ENCODE measurements around the gene RIMS1. TPM values are rescaled to one million over a fixed set of nuclear protein-coding genes. Genes with fewer than 3 reads are reported as not detected.

The RIMS1 gene
- total RNA-seq, 1 experiment from 2014 or later, result 1.1 TPM

DNA sequence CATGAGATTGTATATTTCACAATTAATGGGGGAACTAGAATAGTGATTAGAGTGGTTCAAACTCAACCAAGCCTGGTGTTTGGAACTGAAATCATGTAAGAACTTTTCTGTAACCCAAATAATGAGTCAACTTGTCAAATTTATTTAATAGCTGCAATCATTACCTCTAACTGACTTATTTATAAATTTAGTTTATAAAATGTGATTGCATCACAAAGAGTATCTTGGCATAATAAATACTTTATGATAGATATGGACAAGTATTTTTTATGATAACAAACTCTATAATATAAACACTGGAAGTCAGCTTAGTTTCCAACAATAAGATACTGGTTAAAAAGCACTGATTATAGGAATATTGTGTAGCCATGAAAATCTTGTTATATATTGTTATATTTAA lies 319.1 kb downstream of the RIMS1 start (continued):
- TF ChIP-seq, protein P1, sequence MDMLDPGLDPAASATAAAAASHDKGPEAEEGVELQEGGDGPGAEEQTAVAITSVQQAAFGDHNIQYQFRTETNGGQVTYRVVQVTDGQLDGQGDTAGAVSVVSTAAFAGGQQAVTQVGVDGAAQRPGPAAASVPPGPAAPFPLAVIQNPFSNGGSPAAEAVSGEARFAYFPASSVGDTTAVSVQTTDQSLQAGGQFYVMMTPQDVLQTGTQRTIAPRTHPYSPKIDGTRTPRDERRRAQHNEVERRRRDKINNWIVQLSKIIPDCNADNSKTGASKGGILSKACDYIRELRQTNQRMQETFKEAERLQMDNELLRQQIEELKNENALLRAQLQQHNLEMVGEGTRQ (CRISPR knock-in tag; IDR thresholded peaks at IDR 0.05), result no peak
- TF ChIP-seq, protein P2, sequence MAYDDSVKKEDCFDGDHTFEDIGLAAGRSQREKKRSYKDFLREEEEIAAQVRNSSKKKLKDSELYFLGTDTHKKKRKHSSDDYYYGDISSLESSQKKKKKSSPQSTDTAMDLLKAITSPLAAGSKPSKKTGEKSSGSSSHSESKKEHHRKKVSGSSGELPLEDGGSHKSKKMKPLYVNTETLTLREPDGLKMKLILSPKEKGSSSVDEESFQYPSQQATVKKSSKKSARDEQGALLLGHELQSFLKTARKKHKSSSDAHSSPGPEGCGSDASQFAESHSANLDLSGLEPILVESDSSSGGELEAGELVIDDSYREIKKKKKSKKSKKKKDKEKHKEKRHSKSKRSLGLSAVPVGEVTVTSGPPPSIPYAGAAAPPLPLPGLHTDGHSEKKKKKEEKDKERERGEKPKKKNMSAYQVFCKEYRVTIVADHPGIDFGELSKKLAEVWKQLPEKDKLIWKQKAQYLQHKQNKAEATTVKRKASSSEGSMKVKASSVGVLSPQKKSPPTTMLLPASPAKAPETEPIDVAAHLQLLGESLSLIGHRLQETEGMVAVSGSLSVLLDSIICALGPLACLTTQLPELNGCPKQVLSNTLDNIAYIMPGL (CRISPR knock-in tag; IDR thresholded peaks at IDR 0.05), result no peak
- TF ChIP-seq MYBL2 (CRISPR knock-in tag; IDR thresholded peaks at IDR 0.05), result no peak
- TF ChIP-seq MXD4 (CRISPR knock-in tag; IDR thresholded peaks at IDR 0.05; ENCODE audit: borderline replicate concordance), result no peak
- TF ChIP-seq, protein P3, sequence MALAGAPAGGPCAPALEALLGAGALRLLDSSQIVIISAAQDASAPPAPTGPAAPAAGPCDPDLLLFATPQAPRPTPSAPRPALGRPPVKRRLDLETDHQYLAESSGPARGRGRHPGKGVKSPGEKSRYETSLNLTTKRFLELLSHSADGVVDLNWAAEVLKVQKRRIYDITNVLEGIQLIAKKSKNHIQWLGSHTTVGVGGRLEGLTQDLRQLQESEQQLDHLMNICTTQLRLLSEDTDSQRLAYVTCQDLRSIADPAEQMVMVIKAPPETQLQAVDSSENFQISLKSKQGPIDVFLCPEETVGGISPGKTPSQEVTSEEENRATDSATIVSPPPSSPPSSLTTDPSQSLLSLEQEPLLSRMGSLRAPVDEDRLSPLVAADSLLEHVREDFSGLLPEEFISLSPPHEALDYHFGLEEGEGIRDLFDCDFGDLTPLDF (CRISPR knock-in tag; IDR thresholded peaks at IDR 0.05), result no peak
- TF ChIP-seq, protein P4, sequence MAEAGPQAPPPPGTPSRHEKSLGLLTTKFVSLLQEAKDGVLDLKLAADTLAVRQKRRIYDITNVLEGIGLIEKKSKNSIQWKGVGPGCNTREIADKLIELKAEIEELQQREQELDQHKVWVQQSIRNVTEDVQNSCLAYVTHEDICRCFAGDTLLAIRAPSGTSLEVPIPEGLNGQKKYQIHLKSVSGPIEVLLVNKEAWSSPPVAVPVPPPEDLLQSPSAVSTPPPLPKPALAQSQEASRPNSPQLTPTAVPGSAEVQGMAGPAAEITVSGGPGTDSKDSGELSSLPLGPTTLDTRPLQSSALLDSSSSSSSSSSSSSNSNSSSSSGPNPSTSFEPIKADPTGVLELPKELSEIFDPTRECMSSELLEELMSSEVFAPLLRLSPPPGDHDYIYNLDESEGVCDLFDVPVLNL (CRISPR knock-in tag; IDR thresholded peaks at IDR 0.05; ENCODE audit: borderline replicate concordance, low read depth), result no peak
- no peak for TF ChIP-seq SMAD3 (CRISPR knock-in tag; IDR thresholded peaks at IDR 0.05; ENCODE audit: borderline replicate concordance)
- TF ChIP-seq, protein P5, sequence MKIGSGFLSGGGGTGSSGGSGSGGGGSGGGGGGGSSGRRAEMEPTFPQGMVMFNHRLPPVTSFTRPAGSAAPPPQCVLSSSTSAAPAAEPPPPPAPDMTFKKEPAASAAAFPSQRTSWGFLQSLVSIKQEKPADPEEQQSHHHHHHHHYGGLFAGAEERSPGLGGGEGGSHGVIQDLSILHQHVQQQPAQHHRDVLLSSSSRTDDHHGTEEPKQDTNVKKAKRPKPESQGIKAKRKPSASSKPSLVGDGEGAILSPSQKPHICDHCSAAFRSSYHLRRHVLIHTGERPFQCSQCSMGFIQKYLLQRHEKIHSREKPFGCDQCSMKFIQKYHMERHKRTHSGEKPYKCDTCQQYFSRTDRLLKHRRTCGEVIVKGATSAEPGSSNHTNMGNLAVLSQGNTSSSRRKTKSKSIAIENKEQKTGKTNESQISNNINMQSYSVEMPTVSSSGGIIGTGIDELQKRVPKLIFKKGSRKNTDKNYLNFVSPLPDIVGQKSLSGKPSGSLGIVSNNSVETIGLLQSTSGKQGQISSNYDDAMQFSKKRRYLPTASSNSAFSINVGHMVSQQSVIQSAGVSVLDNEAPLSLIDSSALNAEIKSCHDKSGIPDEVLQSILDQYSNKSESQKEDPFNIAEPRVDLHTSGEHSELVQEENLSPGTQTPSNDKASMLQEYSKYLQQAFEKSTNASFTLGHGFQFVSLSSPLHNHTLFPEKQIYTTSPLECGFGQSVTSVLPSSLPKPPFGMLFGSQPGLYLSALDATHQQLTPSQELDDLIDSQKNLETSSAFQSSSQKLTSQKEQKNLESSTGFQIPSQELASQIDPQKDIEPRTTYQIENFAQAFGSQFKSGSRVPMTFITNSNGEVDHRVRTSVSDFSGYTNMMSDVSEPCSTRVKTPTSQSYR (CRISPR knock-in tag; IDR thresholded peaks at IDR 0.05), result no peak
- no peak for TF ChIP-seq GTF2I (CRISPR knock-in tag; conservative IDR thresholded peaks at IDR 0.05)
- TF ChIP-seq, protein P6, sequence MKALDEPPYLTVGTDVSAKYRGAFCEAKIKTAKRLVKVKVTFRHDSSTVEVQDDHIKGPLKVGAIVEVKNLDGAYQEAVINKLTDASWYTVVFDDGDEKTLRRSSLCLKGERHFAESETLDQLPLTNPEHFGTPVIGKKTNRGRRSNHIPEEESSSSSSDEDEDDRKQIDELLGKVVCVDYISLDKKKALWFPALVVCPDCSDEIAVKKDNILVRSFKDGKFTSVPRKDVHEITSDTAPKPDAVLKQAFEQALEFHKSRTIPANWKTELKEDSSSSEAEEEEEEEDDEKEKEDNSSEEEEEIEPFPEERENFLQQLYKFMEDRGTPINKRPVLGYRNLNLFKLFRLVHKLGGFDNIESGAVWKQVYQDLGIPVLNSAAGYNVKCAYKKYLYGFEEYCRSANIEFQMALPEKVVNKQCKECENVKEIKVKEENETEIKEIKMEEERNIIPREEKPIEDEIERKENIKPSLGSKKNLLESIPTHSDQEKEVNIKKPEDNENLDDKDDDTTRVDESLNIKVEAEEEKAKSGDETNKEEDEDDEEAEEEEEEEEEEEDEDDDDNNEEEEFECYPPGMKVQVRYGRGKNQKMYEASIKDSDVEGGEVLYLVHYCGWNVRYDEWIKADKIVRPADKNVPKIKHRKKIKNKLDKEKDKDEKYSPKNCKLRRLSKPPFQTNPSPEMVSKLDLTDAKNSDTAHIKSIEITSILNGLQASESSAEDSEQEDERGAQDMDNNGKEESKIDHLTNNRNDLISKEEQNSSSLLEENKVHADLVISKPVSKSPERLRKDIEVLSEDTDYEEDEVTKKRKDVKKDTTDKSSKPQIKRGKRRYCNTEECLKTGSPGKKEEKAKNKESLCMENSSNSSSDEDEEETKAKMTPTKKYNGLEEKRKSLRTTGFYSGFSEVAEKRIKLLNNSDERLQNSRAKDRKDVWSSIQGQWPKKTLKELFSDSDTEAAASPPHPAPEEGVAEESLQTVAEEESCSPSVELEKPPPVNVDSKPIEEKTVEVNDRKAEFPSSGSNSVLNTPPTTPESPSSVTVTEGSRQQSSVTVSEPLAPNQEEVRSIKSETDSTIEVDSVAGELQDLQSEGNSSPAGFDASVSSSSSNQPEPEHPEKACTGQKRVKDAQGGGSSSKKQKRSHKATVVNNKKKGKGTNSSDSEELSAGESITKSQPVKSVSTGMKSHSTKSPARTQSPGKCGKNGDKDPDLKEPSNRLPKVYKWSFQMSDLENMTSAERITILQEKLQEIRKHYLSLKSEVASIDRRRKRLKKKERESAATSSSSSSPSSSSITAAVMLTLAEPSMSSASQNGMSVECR (CRISPR knock-in tag; IDR thresholded peaks at IDR 0.05; ENCODE audit: borderline replicate concordance), result no peak
- no peak for TF ChIP-seq PRRX2 (CRISPR knock-in tag; IDR thresholded peaks at IDR 0.05)
- TF ChIP-seq, protein P7, sequence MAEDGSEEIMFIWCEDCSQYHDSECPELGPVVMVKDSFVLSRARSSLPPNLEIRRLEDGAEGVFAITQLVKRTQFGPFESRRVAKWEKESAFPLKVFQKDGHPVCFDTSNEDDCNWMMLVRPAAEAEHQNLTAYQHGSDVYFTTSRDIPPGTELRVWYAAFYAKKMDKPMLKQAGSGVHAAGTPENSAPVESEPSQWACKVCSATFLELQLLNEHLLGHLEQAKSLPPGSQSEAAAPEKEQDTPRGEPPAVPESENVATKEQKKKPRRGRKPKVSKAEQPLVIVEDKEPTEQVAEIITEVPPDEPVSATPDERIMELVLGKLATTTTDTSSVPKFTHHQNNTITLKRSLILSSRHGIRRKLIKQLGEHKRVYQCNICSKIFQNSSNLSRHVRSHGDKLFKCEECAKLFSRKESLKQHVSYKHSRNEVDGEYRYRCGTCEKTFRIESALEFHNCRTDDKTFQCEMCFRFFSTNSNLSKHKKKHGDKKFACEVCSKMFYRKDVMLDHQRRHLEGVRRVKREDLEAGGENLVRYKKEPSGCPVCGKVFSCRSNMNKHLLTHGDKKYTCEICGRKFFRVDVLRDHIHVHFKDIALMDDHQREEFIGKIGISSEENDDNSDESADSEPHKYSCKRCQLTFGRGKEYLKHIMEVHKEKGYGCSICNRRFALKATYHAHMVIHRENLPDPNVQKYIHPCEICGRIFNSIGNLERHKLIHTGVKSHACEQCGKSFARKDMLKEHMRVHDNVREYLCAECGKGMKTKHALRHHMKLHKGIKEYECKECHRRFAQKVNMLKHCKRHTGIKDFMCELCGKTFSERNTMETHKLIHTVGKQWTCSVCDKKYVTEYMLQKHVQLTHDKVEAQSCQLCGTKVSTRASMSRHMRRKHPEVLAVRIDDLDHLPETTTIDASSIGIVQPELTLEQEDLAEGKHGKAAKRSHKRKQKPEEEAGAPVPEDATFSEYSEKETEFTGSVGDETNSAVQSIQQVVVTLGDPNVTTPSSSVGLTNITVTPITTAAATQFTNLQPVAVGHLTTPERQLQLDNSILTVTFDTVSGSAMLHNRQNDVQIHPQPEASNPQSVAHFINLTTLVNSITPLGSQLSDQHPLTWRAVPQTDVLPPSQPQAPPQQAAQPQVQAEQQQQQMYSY (CRISPR knock-in tag; IDR thresholded peaks at IDR 0.05), result no peak
- TF ChIP-seq, protein P8, sequence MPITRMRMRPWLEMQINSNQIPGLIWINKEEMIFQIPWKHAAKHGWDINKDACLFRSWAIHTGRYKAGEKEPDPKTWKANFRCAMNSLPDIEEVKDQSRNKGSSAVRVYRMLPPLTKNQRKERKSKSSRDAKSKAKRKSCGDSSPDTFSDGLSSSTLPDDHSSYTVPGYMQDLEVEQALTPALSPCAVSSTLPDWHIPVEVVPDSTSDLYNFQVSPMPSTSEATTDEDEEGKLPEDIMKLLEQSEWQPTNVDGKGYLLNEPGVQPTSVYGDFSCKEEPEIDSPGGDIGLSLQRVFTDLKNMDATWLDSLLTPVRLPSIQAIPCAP (CRISPR knock-in tag; IDR thresholded peaks at IDR 0.05), result no peak

Measured in WTC11 (cell line).